GM19043 (cell line): ENCODE measurements around the gene USP5.
A peak's percentile ranks its signal among the peaks of the same experiment; 100 is the strongest.
"Not testable (repeated sequence)": the region's sequence is repeated elsewhere in the genome, so short reads cannot be mapped to it uniquely, and the experiment has no call there.

Experiments
- ATAC-seq: cut with Tn5 transposase; IDR thresholded peaks from one replicate; pipeline ENCODE4 v1.9.1; 2021; ENCODE audit warnings: low read depth; ENCODE audit not compliant: unreplicated experiment

USP5 gene

GRCh38 chr12:6861391-6861790, 9.4 kb downstream of the USP5 start:
- no peak for ATAC-seq

- no peak for ATAC-seq
These were observed 11.1 kb downstream of the USP5 start for GRCh38 chr12:6863033-6863432.

GRCh38 chr12:6863586-6864321, 11.8 kb downstream of the USP5 start:
- no peak for ATAC-seq

GRCh38 chr12:6865307-6865706, 13.4 kb downstream of the USP5 start:
- not testable (repeated sequence) for ATAC-seq

- no peak for ATAC-seq
These were observed 14.4 kb downstream of the USP5 start for GRCh38 chr12:6866163-6866919.

GRCh38 chr12:6866920-6867412, 15.0 kb downstream of the USP5 start:
- peak; percentile 4 for ATAC-seq

- ATAC-seq: peak; percentile 54
These were observed 15.7 kb downstream of the USP5 start, which contains the start of gene TPI1 for GRCh38 chr12:6867413-6868210. TPI1 (plus strand) TSS chr12:6867531; CDS start chr12:6867567, 36 bp downstream.

GRCh38 chr12:6868211-6869048, 16.5 kb downstream of the USP5 start:
- no peak for ATAC-seq

- no peak for ATAC-seq
These were observed 17.4 kb downstream of the USP5 start for GRCh38 chr12:6869049-6870021.

- ATAC-seq: not testable (repeated sequence)
These were observed 18.4 kb downstream of the USP5 start for GRCh38 chr12:6870304-6870703.

GRCh38 chr12:6871052-6871957, 19.4 kb downstream of the USP5 start:
- ATAC-seq: no peak

GRCh38 chr12:6872073-6873048, 20.4 kb downstream of the USP5 start:
- ATAC-seq: no peak

GRCh38 chr12:6873094-6874014, 21.4 kb downstream of the USP5 start, which contains the start of gene SPSB2:
SPSB2 (minus strand) TSS chr12:6873303; CDS start chr12:6872901, 402 bp downstream.
- peak; percentile 71 for ATAC-seq

GRCh38 chr12:6874015-6874368, 22.0 kb downstream of the USP5 start:
- not testable (repeated sequence) for ATAC-seq

GRCh38 chr12:6879824-6880223, 27.9 kb downstream of the USP5 start:
- not testable (repeated sequence) for ATAC-seq

- no peak for ATAC-seq
These were observed 31.3 kb downstream of the USP5 start for GRCh38 chr12:6883252-6883651.
